ENCODE results near the gene KCNJ1.

Gene KCNJ1

DNA sequence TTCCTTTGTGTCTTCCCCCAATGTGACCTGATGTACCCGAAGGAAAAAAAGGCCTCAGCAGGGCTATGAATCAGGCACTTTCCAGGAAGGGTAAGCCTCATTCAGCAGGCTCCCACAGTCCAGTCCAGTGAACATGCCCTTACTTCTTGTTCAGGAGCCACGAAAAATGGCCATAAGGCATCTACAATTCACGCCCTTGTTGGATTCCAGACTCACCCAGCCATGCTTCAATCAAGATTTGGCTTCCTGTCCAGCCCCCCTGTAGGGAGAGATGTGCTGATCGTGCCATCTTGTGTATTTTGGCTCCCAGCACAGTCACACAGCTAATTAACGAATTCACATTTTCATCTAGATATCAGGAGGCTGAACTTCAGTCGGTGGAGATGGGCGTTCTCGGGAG, 14.1 kb upstream of the KCNJ1 start:
- DNase-seq (ENCODE audit: low read depth) = no peak

DNA sequence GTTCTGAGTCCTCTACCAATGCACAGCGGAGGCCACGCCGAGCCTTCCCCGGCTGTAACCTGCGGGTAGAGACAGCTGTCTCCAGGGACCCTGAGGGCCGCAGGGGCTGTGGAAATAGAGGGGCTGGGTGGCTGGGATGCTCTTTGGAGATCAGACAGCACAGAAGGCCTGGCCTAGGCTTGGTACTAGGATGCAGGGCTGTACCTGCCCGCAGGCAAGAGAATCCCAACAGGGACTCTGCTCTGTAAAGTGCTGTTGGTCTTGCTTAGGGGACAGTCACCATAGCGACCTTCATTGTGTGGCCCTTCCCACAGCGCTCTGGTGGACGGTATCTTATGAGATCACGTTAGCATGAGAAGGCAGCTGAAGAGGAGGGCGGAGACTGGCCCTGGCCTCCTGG, 12.7 kb upstream of the KCNJ1 start:
- DNase-seq (ENCODE audit: low read depth) = no peak

DNA sequence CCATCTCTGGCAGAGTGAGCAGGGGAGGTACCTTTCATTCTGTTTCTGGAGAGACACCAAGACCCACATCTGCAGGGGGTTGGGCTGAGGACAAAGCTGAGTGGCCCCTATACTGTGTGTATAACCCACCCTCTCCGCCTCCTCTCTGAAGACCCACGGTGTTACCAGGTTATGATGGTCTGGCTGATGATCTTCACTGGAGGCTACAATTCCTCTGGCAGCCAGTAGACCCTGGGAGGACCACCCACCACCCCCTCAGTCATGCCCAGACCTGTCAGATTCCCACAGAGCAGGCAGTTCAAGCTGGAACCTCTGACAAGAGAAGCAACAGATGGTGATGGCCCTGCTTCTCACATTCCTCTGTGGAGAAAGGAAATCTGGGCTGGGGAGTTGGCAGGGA, 11.4 kb upstream of the KCNJ1 start:
- no peak for DNase-seq (ENCODE audit: low read depth)

DNA sequence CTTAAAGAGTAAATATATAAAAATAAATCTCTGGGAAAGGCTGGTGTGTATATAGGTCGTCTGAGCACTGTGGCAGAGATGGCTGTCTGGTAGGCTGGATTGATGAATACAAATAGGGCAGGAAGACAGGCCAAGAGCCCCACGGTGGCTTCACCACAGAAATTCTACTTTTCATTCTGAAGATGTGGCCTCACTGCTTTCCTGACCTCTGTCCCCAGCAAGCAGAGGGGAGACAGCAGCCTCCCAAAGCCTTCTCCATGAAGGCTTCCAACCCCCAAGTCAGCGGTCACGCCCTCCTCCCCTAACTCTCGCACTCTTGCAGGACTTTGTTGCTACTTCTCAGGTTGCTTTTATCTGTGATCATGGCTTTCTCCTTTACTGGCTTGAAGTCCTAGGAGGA, 10.6 kb upstream of the KCNJ1 start:
- DNase-seq (ENCODE audit: low read depth) = no peak

DNA sequence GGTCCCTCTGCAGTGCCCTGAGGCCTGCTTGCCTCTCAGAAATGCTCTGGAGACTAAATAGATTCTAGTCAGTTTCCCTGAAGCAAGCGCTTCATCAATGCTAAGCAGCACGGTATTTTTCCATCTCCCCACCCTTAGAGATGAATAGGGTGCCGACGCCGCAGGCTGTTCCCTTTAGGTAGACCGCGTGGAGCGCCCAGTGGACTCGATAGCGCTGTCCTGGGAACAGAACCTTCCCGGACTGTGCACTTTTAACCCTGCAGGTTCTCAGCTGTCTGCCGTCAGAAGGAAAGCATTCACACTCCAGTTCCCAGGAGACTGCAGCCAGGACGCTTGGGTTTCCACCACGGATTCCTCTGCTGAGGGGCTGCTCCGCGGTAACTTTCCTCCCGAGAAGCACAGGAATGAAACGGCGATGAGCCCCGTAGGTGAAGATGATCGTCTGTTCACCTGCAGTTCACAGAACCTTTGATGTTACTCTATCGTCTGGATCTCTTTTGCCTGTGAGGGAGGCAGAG, 9.1 kb upstream of the KCNJ1 start:
- no peak for DNase-seq (ENCODE audit: low read depth)

DNA sequence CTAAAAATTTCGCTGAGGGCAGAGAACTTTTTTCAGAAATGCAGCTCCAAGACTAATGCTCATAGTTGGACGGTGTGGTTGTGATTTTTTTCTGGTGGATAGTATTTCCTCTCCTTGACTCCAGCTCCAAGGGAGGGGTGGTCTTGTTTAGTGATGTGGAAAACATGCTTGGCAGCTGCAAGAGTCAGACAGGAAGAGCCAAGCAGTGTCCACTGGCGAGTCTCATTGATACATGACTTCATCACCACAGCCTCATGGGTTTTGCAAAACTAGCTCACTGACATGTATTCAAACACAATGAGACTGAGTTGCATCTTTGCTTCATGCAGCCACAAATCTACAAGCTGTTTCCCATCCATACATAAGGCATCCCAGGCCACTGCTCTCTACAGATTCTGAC, 7.3 kb upstream of the KCNJ1 start:
- DNase-seq (ENCODE audit: low read depth) = no peak

DNA sequence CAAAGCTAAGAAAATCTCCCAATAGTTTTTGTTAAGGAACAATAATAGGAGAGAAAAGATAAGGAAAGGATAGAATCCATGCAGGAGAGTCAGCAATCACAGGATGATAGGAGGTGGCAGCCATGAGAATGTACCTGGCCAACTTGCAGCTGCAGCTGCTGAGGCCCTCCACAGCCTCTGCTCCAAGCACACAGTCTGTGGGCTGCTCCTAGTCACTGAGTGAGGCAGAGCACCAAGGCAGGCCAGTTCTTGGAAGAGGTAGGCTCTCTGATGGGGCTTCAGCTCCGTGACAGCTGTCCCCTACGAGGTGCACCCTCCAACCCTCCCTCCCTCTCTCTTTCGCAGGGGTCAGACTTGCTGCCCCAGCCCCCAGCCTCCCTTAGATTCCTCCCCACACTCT, 5.5 kb upstream of the KCNJ1 start:
- DNase-seq (ENCODE audit: low read depth) = no peak

DNA sequence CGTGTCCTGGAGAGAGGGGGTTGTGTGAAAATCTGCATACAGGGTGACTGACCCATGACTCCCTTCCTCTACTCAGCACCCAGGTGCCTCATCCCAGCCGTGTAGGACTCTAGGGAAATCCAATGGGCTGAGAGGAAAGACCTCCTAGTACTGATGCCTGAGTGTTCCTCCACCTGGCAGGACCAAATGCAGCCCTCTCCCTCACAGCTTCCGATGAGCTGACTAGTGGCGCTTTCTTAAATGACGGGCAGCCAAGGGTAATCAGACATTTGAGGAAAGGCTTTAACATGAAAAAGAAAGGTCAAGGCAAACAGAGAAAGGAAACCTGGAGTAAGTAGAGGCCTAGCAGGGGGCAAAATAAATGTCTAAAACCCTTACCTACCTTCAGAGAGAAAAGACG, 5.0 kb upstream of the KCNJ1 start:
- no peak for DNase-seq (ENCODE audit: low read depth)

DNA sequence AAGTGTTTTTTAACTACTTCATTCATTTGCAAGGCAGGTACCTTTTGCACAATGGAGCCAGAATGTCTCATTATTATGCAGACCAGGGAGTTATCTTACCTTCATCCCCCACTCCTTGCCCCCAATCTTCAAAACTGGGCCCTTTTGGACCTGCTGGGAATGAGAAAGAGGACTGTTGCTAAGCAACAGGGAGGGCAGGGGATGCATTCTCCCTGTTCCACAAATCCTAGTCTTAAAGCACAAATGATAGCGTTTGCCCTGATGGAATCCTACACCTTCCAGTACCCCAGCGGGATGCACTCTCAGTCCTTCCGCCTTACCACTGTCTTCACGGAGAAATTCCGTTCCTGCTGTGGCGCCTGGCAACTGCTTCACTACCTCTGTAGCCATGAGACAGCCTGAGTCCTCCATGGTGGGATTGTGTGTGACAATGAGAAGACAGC, 4.1 kb upstream of the KCNJ1 start:
- DNase-seq (ENCODE audit: low read depth) = no peak

DNA sequence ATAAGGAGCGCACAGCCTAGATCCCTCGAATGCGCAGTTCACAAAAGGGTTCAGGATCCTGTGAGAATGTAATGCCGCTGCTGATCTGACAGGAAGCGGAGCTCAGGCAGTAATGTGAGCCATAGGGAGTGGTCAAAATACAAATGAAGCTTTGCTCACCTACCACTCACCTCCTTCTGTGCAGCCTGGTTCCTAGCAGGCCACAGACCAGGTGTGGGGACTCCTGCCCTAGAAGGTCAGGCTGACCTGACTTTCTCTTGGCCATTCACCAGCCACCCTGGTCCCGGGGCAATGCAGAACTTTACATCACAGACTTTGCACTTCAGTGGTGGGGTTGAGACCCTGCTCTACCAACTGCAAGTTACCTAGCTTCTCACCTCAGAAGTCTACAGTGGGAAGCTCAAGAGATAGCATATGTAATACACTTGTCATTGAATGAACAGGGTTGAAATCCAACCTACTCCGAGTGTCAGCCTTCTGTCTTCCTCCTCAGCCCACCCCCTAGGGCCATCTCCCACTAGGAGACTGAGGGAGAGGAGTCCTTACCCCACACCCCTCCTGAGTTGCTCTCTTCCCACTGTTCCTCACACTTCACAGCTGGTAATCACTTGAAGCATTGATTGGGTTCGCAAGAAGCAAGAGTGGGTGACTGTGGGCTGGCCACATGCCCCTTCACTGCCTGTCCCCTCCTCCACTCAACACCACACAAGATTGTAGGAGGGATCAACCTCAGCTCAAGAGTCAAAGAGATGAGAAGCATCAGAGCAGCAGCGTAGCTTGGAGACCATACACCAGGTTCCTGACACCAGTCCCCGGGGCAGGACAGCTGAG, 2.0 kb upstream of the KCNJ1 start:
- no peak for DNase-seq (ENCODE audit: low read depth)

DNA sequence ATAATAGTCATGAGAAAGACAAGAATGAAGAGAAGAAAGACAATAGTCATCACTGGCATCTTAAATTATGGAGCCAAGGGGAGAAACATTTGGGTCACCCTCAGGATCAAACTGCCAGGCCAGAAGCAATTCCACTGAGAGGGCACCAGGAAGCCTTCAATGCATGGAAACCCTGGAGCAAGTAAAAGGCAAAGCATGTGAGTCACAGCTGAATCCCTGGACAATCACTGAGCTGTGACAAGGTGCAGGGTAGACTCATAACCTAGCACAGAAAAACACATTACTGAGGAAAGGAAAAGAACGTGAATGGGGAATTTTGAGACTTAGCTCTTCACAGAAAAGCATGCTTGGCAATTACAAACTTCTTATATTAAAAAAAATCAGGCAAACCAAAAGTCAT, 1.6 kb downstream of the KCNJ1 start:
- DNase-seq (ENCODE audit: low read depth) = no peak

DNA sequence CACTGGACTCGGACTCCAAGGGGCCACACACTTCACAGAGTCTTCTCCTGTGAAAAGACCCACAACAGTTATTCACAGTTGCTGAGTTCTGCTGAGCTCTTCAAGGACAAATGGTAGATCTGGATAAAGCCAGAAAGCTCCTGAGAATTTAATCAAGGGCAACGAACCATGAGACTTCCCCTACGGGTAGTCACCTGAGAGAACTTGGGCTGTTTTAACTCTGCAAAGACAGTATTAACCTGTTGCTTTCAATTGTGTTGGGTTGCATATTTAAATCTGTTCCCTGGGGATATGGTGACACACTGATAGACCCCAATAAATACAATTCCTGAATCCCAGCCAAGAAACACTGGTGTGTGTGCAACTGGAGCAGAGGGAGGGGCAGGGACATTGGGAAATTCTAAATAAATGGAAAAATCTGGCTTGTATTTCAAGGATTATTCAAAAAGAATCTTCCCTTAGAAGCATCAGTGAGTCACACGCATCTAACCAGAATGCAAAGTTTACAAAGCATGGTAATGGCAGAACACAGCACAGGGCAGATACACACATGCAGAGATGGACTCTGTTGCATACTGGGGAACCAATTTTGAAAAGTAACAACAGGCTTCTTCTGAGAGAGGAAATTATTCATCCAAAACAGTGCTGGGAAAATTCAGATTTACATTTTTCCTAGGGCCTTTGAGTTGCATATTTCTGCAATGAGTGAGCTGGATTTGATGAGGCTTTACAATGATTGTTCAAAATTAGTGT, 4.0 kb downstream of the KCNJ1 start:
- DNase-seq (ENCODE audit: low read depth) = no peak

DNA sequence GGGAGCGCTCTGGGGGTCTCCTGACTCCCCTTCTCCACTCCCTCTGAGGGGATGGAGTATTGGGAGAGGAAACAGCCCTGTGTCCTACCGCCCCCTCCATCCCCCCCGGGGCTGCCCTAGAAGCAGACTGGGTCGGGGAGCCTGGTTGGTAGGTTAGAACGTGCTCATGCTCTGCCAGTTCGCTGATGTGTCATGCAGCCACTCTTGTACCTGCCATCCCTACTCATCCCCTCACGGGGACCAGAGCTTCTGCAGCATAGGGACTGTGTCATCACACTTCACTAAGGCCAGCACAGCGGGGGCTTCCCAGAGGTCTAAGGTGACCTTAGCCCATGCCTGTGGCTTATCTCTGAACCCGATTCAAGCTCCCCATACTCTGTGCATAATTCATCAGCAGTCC, 4.7 kb downstream of the KCNJ1 start:
- no peak for DNase-seq (ENCODE audit: low read depth)

DNA sequence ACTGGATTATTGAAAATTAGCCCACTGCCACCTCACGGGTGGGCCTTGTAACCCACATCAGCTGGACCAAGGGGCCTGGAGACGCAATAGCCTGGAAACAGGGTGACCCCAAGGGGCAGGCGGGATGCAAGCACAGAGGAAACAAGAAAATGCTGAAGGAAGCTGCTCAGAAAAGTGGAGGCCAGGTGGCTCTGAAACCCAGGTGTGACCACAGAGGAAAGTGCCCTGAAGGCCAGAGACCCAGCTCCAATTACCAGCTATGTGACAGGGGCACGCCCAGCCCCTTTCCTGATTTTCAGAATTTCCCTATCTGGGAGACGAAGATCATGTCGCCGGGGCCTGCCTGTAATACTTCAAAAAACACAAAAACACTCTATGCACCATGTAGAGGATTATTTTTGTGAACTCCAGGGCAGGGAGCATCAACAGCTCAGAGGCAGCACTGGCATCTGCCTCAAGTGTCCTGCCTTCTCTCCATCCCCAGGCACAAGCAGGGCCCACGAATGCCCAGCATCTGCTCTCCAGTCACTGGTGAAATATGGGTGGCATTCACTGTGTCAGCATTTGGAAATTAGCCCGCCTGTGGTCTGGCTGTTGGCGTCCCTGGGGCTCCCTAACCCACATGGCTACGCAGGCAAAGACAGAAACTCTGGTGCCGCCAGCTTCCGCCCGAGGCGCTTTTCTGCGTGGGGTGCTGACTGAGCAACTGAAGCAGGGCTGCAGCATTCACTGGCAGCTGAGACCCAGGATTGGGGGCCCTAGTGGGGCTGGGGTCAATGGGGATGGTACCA, 6.3 kb downstream of the KCNJ1 start:
- DNase-seq (ENCODE audit: low read depth) = no peak

DNA sequence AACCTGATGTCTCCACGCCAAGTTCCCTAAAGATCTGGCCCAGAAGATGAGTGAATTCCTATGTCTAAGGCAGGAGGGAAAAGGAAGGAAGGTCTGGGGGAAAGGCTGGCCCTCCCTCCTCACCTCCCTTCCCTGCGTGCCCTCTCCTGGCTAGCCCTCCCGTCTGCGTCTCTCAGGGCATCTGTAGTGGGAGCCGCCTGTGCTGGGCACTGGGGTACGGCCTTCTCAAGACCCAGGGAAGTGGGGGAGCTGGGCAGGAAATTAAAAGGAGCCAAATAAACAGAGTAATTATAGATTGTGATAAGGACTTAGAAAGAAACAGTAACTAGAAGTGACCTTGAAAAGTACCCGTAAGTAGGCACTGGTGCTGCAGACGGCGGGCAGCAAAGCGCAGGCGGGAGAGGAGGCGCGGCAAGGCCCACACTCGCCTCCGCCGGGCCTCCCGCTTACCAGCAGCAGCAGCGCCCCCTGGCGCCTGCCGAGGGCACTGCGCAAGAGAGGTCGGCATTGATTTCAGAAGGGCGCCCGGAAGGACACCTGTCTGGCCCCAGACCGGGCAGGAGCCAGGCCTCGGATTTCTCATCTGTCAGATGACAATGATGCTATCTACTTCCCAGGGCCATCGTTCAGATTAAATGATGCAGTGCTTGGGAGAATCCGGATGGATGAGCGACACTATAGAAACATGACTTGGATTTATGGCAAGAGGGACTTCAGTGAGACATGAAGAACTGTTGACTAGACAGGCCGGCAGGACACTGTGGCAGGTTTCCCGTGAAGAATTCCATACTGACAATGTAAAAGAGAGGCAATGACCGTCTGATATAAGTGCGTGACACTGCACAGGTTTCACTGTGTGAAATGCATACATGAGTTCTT, 7.3 kb downstream of the KCNJ1 start:
- peak; percentile 69 for DNase-seq (ENCODE audit: low read depth)

DNA sequence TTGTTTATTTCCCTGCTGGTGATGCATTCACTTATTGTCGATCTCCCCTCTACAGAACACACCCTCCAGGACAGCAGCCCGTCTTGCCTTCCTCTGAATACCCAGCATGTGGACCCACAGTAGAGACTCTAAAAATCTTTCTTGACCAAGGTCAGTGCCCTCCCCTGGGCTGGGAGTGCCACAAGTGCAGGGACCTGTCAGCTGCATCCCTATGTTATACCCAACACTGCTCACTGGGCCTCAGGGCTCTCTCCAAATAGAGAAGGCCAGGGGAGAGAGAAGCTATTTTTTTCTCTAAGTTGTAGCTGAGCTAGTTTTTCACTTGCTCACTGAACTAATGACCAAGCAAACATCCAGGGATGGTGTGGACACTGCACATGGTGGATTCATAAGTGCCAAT, 9.8 kb downstream of the KCNJ1 start:
- no peak for DNase-seq (ENCODE audit: low read depth)

DNA sequence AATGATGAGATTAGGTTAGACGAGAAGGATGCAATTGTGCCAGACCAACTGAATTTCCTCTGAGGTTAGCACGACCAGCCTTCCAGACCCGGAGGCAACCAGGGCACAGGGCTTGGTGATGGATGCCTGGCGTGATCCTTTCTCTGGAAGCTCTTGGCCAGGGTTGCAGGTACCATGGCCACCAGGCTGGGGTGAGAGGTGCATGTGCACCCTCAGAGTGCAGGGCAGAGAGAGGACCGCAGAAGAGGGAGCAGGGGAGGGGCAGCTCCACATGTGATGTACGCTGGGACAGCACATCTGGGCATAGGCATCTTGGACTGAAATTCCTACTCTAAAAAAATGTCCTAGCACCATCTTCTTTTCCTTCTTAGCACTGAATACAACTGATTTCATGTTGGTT, 10.9 kb downstream of the KCNJ1 start:
- no peak for DNase-seq (ENCODE audit: low read depth)

DNA sequence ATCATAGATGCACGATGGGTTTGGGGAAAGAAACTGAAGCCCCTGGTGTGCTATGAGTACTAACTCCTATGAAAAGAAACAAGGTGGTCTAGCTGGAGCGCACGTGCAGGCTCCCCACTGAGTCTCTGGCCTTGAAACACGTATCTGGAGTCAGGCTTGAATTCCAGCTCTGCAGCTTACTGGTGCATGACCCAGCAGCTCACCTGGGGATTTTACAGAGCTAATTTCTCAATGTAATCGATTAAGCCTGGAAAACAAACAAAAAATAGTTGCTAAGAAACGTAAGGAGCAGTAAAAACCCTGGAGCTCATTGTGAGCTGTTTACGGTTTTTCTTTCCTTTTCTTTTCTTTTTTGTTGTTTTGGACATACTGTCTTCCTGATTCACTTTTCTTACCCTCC, 12.3 kb downstream of the KCNJ1 start:
- no peak for DNase-seq (ENCODE audit: low read depth)

DNA sequence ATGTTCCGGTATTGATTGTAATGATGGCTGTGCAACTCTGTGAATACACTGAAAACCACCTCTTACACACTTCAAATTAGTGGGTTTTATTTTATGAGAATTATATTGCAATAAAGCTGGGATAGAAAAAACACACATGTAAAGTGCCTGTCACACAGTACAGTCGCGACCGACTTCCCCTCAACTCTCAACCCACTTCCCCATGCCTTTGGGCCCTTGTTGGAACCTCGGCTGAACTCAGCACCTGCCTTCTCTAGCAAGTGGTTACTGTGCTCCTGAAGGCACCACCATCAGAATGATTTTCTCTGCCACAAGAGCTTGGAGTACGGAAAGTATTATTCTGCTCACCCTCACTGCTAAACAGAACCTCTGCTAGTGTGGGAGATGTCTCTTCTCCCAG, 13.5 kb downstream of the KCNJ1 start:
- no peak for DNase-seq (ENCODE audit: low read depth)

DNA sequence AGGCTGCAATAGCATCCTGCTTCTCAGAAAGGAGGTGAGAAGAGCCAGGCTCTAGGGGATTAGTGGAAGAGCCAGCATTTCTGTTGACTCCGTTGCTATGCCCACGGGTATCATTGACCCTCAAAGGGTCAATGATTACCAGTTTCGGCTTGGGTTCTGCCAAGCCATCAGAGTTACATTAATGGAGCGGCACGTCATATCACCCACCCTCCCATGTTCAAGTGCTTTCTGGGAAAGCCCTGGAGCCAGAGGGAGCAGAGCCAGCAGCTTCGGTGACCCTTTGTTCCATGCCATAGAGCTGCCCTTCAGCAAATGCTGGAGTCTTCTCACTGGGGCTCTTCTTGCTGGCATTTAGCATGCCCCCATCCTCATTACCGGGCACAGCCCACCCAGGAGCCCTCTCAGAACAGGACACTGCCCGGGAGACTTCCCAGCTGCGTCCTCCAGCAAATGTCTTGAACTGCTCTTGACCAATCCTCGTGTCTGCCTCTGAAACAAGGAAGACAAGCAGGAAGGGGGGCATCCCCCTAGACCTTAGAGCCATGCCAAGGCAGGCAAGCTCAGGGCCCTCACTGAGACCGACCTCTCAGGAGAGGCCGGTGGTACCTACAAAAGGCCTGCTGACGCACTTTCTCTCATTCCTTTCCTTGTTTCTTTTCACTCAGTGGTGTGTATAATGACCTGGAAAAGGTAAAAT, 14.6 kb downstream of the KCNJ1 start:
- no peak for DNase-seq (ENCODE audit: low read depth)
